Omental fat pad (tissue), 4 donors: Measurements from ENCODE around the gene MAB21L3. TPM values are rescaled to one million over a fixed set of nuclear protein-coding genes. Genes with fewer than 3 reads are reported as not detected.

ENCODE experiments used
- ATAC-seq: fragments of 150-250 bp; one replicate; pipeline ENCODE4 v1.9.1; 2016; ENCODE audit warnings: mild to moderate bottlenecking, moderate library complexity; ENCODE audit not compliant: low FRiP score
- DNase-seq: peaks from one replicate; pipeline ENCODE4 v3.0.0-alpha.2; 2019; ENCODE audit warnings: low spot score
- CTCF ChIP-seq, 3 donors: fragments of 450-650 bp; IDR thresholded peaks; one replicate each; pipeline ENCODE4 v1.5.1; 2016 to 2017; ENCODE audit warnings: antibody characterized with exemption in 3 of 3, mild to moderate bottlenecking in 3 of 3, moderate library complexity in 2 of 3
- total RNA-seq, 4 donors: library from RNA; depleted of rRNA; stranded (reverse); fragments of >200 nt; gene quantifications; one replicate each; pipeline ENCODE4 v1.1.0, GENCODE V29; 2016

MAB21L3 gene
- total RNA-seq, 4 donors from 2014 or later = 0.19 to 4.6 (median 0.37) TPM; not detected in 1

DNA sequence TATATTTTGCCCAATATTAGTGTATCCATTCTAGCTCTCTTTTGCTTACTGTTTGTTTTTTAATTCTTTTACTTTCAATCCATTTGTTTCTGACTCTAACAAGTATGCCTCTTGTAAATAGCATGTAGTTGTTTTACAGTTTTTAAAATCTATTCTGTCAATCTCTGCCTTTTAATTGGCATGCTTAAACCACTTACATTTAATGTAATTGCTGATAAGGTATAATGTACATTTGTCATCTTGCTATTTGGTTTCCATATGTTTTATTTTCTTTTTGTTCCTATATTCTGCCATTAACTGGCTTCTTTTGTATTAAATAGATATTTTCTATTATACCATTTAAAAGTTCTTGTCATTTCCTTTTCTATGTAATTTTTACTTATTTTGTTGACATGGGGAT lies 16.2 kb upstream of the MAB21L3 start:
- TF ChIP-seq CTCF (IDR thresholded peaks at IDR 0.05) = no peak
- ATAC-seq (no peak), DNase-seq (no peak)

GRCh38 chr1:116096013-116096618 lies 15.1 kb upstream of the MAB21L3 start:
- TF ChIP-seq CTCF (IDR thresholded peaks at IDR 0.05) = no peak
- DNase-seq (no peak), ATAC-seq (no peak)

DNA sequence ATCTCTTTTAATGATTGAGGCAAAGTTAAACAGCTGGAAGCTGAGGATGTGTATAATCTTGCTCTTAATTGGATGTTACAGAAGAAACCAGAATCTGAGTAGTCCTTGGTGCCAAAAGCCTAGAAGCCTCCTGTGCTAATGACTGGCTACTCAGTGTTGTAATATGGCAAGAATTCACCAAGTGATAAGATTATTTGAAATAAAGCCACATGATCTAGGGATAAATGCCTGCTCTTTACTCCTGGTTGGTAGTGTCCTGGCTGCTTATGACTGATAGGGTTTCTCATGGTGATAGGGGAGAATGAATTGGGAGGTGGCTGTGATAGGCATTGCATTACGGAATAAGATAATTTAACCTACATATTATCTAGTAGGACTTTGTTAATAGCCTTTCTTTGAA lies 13.6 kb upstream of the MAB21L3 start:
- TF ChIP-seq CTCF (IDR thresholded peaks at IDR 0.05) = no peak
- DNase-seq (no peak), ATAC-seq (no peak)

- ATAC-seq (no peak), DNase-seq (no peak)
- no peak for TF ChIP-seq CTCF (IDR thresholded peaks at IDR 0.05)
These were observed 11.8 kb upstream of the MAB21L3 start for GRCh38 chr1:116099379-116099778.

DNA sequence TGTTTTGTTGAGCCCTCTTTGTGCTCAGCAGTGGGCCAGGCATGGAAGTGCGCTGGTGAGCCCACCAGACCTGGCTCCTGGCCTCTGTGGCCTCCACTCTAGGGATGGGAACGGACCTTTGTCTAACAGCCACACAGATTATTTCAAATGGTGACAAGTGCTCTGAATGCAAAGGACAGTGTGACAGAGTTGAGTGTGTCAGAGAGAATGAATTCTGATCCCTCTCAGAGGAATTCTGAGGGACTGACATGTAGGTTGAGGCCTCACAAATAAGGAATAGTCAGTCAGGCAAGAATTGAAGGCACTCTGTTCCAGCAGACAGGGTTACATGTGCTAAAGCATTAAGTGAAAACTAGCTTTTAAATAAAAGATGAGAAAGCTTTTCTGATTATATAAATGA lies 11.3 kb upstream of the MAB21L3 start:
- no peak for TF ChIP-seq CTCF (IDR thresholded peaks at IDR 0.05)
- no peak for ATAC-seq
- no peak for DNase-seq

GRCh38 chr1:116104667-116105066 lies 6.5 kb upstream of the MAB21L3 start:
- DNase-seq (no peak), ATAC-seq (no peak)
- no peak for TF ChIP-seq CTCF (IDR thresholded peaks at IDR 0.05)

DNA sequence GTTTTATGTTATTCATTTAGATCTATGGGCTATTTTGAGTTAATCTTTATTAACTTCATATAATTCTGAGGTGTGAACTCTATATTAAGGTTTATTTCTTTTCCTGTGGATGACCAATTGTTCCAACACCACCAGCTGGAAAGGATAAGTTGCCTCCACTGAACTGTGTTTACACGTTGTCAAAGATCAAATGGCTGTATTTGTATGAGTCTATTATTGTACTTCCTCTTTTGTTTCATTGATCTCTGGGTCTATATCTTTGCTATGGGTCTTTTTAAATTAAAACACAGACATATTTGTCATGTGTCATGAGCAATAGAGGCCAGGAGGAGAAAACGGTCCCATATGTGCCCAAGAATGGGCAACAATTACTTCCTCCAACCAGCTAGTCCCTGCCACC lies 5.2 kb upstream of the MAB21L3 start:
- no peak for TF ChIP-seq CTCF (IDR thresholded peaks at IDR 0.05)

More for the DNA sequence above, 5.2 kb upstream of the MAB21L3 start:
- no peak for DNase-seq
- no peak for ATAC-seq
